Right ventricle myocardium inferior (tissue), 1 donor: Measurements from ENCODE around the gene HTR3D. TPM values are rescaled to one million over a fixed set of nuclear protein-coding genes. Genes with fewer than 3 reads are reported as not detected.

Experiments
- total RNA-seq: library from RNA; stranded (reverse); fragmentation: NEBNext Ultra II Directional; extraction: Animal tissue kit (Norgen Biotek cat#: 25700); gene quantifications from one replicate; pipeline ENCODE4 v1.2.1, GENCODE V29; 2021
- donor health status: DM: no; HTN: yes; CAD: no; lungs with severe emphysema.

The HTR3D gene
- total RNA-seq, 1 donor from 2014 or later = not detected

Other genes starting within 250 kb of the HTR3D start
- gene MAP6D1, start 206.2 kb upstream of the HTR3D start, total RNA-seq = 2.2 TPM
- 56.5 TPM for gene PARL, start 146.9 kb upstream of the HTR3D start, total RNA-seq
- gene ABCC5, start 13.9 kb upstream of the HTR3D start, total RNA-seq = 48.2 TPM
- not detected for gene HTR3C, start 21.3 kb downstream of the HTR3D start, total RNA-seq
- not detected for gene HTR3E, start 65.3 kb downstream of the HTR3D start, total RNA-seq
- gene EIF2B5, start 103.6 kb downstream of the HTR3D start, total RNA-seq = 32.2 TPM
- gene DVL3, start 123.6 kb downstream of the HTR3D start, total RNA-seq = 60.7 TPM
- gene AP2M1, start 143.1 kb downstream of the HTR3D start, total RNA-seq = 269 TPM
- 68.2 TPM for gene ABCF3, start 154.5 kb downstream of the HTR3D start, total RNA-seq
- gene VWA5B2, start 197.8 kb downstream of the HTR3D start, total RNA-seq = not detected
- 18.4 TPM for gene ALG3, start 217.2 kb downstream of the HTR3D start, total RNA-seq
- gene EEF1AKMT4, start 217.9 kb downstream of the HTR3D start, total RNA-seq = 1.7 TPM
- not detected for gene CAMK2N2, start 229.8 kb downstream of the HTR3D start, total RNA-seq
- not detected for gene ECE2, start 244.3 kb downstream of the HTR3D start, total RNA-seq